22Rv1 (cell line): ENCODE results near the gene ARHGEF5.

Experiments used
- CTCF ChIP-seq: fragments of 450-650 bp; IDR thresholded peaks from 2 replicates; pipeline ENCODE4 v1.5.1; 2017; ENCODE audit warnings: mild to moderate bottlenecking
- ZFX ChIP-seq: fragments of 450-650 bp; IDR thresholded peaks from 2 replicates; pipeline ENCODE4 v1.6.1; 2017; ENCODE audit warnings: antibody characterized with exemption, borderline replicate concordance

DNA sequence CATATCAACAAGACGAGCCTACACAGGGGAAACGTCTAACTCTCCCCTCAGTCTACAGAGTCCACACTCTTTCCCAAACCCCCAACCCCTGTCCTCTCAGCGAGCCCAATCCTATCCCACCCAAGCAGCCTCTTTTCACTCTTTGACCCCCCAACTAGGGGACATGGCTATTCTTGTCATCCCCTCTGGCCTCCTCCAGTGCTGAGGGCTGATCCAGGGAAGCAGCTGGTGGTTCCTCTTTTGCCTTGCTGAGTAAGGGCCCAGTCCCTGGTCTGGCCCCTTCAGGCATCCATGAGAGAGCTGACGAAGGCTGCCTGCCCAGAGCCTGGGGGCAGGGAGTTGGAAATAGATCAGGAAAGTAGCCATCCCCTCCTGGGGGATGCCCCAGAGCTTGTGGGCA lies 41.9 kb downstream of the ARHGEF5 start:
- no peak for TF ChIP-seq CTCF
- TF ChIP-seq ZFX = no peak
